GM19099 (cell line): Measurements from ENCODE around the gene FCHSD2.

Source experiments
- POLR2A ChIP-seq: IDR thresholded peaks from 3 replicates; pipeline ENCODE4 v1.6.1; 2011; ENCODE audit warnings: low read depth; ENCODE audit not compliant: insufficient read length; ENCODE audit errors: extremely low read depth

Gene FCHSD2

GRCh38 chr11:72805216-72805615 lies 336.9 kb downstream of the FCHSD2 start:
- TF ChIP-seq POLR2A, result no peak

- TF ChIP-seq POLR2A, result no peak
Observed at GRCh38 chr11:72802822-72803221, 339.3 kb downstream of the FCHSD2 start.

GRCh38 chr11:72799441-72799840 lies 342.7 kb downstream of the FCHSD2 start:
- TF ChIP-seq POLR2A, result no peak

- no peak for TF ChIP-seq POLR2A
Observed at GRCh38 chr11:72798361-72798760, 343.8 kb downstream of the FCHSD2 start.

GRCh38 chr11:72793425-72794367 lies 348.4 kb downstream of the FCHSD2 start, which contains the start of gene STARD10:
Gene STARD10, minus strand, starts transcription at chr11:72794047. Its CDS starts 12,866 bp downstream, at chr11:72781181.
- peak; percentile 68 for TF ChIP-seq POLR2A

- TF ChIP-seq POLR2A, result no peak
Observed at GRCh38 chr11:72793076-72793424, 349.1 kb downstream of the FCHSD2 start.

- TF ChIP-seq POLR2A, result no peak
Observed at GRCh38 chr11:72792437-72793021, 349.6 kb downstream of the FCHSD2 start.

GRCh38 chr11:72789493-72790131 lies 352.5 kb downstream of the FCHSD2 start:
- TF ChIP-seq POLR2A, result no peak

GRCh38 chr11:72788241-72788640 lies 353.9 kb downstream of the FCHSD2 start:
- no peak for TF ChIP-seq POLR2A

GRCh38 chr11:72787216-72788104 lies 354.7 kb downstream of the FCHSD2 start:
- no peak for TF ChIP-seq POLR2A
